GM23338 (cell line): ENCODE measurements around the gene KCMF1.

Experiments
- CREB1 ChIP-seq: fragments of 250-450 bp; sonication (Bioruptor Pico); IDR thresholded peaks from 2 replicates; pipeline ENCODE4 v1.5.0; 2020; ENCODE audit warnings: low read depth, mild to moderate bottlenecking, moderate library complexity
- CTCF ChIP-seq, 2 experiments: fragments of 200-600 bp in 1 of 2; sonication (generic) in 1 of 2; conservative IDR thresholded peaks; 2 replicates each; pipeline versions ENCODE4 v1.5.1 to v1.6.1; 2016 to 2017; ENCODE audit warnings: antibody characterized with exemption in 2 of 2, low read depth in 2 of 2, mild to moderate bottlenecking in 2 of 2, moderate library complexity in 1 of 2
- EZH2phosphoT487 ChIP-seq: fragments of 200-600 bp; sonication (generic); IDR thresholded peaks from one replicate; pipeline ENCODE4 v1.8.1; 2018; ENCODE audit warnings: antibody characterized with exemption; ENCODE audit not compliant: unreplicated experiment
- POLR2AphosphoS5 ChIP-seq: IDR thresholded peaks from 2 replicates; pipeline ENCODE4 v1.6.1; 2016; ENCODE audit warnings: antibody characterized with exemption, low read depth
- REST ChIP-seq: IDR thresholded peaks from one replicate; pipeline ENCODE4 v1.6.1; 2018; ENCODE audit warnings: antibody characterized with exemption; ENCODE audit not compliant: unreplicated experiment
- STAT1 ChIP-seq: IDR thresholded peaks from one replicate; pipeline ENCODE4 v1.6.1; 2016; ENCODE audit warnings: antibody characterized with exemption; ENCODE audit not compliant: unreplicated experiment

GRCh38 chr2:84944295-84944909 lies 26.6 kb upstream of the KCMF1 start:
- no peak for TF ChIP-seq CTCF (conservative IDR thresholded peaks at IDR 0.05; ENCODE audit: low read depth in 2 of 2)
- TF ChIP-seq REST, result no peak
- TF ChIP-seq EZH2phosphoT487, result no peak
- no peak for TF ChIP-seq POLR2AphosphoS5
- TF ChIP-seq CREB1 (CRISPR knock-in tag), result no peak
- TF ChIP-seq STAT1, result no peak
